GM19035 (cell line): ENCODE results near the gene RGS9.
A peak's percentile ranks its signal among the peaks of the same experiment; 100 is the strongest.
"Not testable (repeated sequence)": the region's sequence is repeated elsewhere in the genome, so short reads cannot be mapped to it uniquely, and the experiment has no call there.

Experiments used
- ATAC-seq: cut with Tn5 transposase; IDR thresholded peaks from one replicate; pipeline ENCODE4 v1.9.1; 2021; ENCODE audit not compliant: unreplicated experiment

RGS9 gene

GRCh38 chr17:65137021-65137939 is at the start of gene RGS9:
TSS of gene RGS9 (plus strand) at chr17:65137370. CDS start at chr17:65137541, 171 bp downstream.
- ATAC-seq = peak; percentile 92

GRCh38 chr17:65088621-65089360 is 48.4 kb upstream of the RGS9 start:
- no peak for ATAC-seq

GRCh38 chr17:65092262-65092661 is 44.9 kb upstream of the RGS9 start:
- no peak for ATAC-seq

- not testable (repeated sequence) for ATAC-seq
These were observed 44.3 kb upstream of the RGS9 start for GRCh38 chr17:65092721-65093356.

- ATAC-seq = no peak
These were observed 43.2 kb upstream of the RGS9 start for GRCh38 chr17:65093930-65094329.

GRCh38 chr17:65095465-65095864 is 41.7 kb upstream of the RGS9 start:
- ATAC-seq = no peak

- ATAC-seq = not testable (repeated sequence)
These were observed 40.8 kb upstream of the RGS9 start for GRCh38 chr17:65096382-65096781.

GRCh38 chr17:65097110-65097509 is 40.1 kb upstream of the RGS9 start:
- no peak for ATAC-seq

- no peak for ATAC-seq
These were observed 37.7 kb upstream of the RGS9 start for GRCh38 chr17:65099475-65099874.

GRCh38 chr17:65099941-65100315 is 37.2 kb upstream of the RGS9 start:
- ATAC-seq = peak; percentile 77

- peak; percentile 68 for ATAC-seq
These were observed 36.6 kb upstream of the RGS9 start for GRCh38 chr17:65100316-65101140.

- no peak for ATAC-seq
These were observed 35.8 kb upstream of the RGS9 start for GRCh38 chr17:65101371-65101770.

- no peak for ATAC-seq
These were observed 34.9 kb upstream of the RGS9 start for GRCh38 chr17:65102235-65102634.

GRCh38 chr17:65102788-65103187 is 34.4 kb upstream of the RGS9 start:
- ATAC-seq = no peak

GRCh38 chr17:65103431-65103830 is 33.7 kb upstream of the RGS9 start:
- no peak for ATAC-seq

GRCh38 chr17:65103896-65104295 is 33.3 kb upstream of the RGS9 start:
- ATAC-seq = no peak

GRCh38 chr17:65104541-65104940 is 32.6 kb upstream of the RGS9 start:
- no peak for ATAC-seq

- ATAC-seq = no peak
These were observed 32.2 kb upstream of the RGS9 start for GRCh38 chr17:65104973-65105372.

GRCh38 chr17:65108152-65108551 is 29.0 kb upstream of the RGS9 start:
- ATAC-seq = no peak

GRCh38 chr17:65109543-65109942 is 27.6 kb upstream of the RGS9 start:
- ATAC-seq = no peak
